Glutamatergic neuron (in vitro differentiated cells): ENCODE measurements around the gene FXYD5. TPM values are rescaled to one million over a fixed set of nuclear protein-coding genes. Genes with fewer than 3 reads are reported as not detected.
A peak's percentile ranks its signal among the peaks of the same experiment; 100 is the strongest.

Source experiments
- DNase-seq: peaks from one replicate; pipeline ENCODE4 v3.0.0; 2022
- H3K27ac Mint-ChIP-seq: one replicate; pipeline ENCODE4 v1.8.0; 2020; ENCODE audit warnings: mild to moderate bottlenecking, mixed read lengths, inconsistent platforms; ENCODE audit not compliant: unreplicated experiment
- H3K27me3 Mint-ChIP-seq: one replicate; pipeline ENCODE4 v1.8.0; 2020; ENCODE audit warnings: mild to moderate bottlenecking, moderate library complexity, mixed read lengths, inconsistent platforms; ENCODE audit not compliant: unreplicated experiment
- H3K36me3 Mint-ChIP-seq: one replicate; pipeline ENCODE4 v1.8.0; 2020; ENCODE audit warnings: mild to moderate bottlenecking, mixed read lengths, inconsistent platforms; ENCODE audit not compliant: unreplicated experiment
- H3K4me1 Mint-ChIP-seq: one replicate; pipeline ENCODE4 v1.8.0; 2020; ENCODE audit warnings: mild to moderate bottlenecking, low read depth, mixed read lengths, inconsistent platforms; ENCODE audit not compliant: unreplicated experiment
- H3K4me3 Mint-ChIP-seq: one replicate; pipeline ENCODE4 v1.8.0; 2020; ENCODE audit warnings: mild to moderate bottlenecking, mixed read lengths, inconsistent platforms; ENCODE audit not compliant: unreplicated experiment
- H3K9me3 Mint-ChIP-seq: one replicate; pipeline ENCODE4 v1.8.0; 2020; ENCODE audit warnings: mild to moderate bottlenecking, moderate library complexity, mixed read lengths, inconsistent platforms; ENCODE audit not compliant: unreplicated experiment
- CTCF ChIP-seq: fragments of 200-600 bp; sonication (generic); IDR thresholded peaks from one replicate; pipeline ENCODE4 v1.5.0; 2021; ENCODE audit not compliant: partially characterized antibody, unreplicated experiment
- long read RNA-seq: library from polyadenylated mRNA; unstranded; transcript quantifications from one replicate; pipeline ENCODE4 v2.0.0, GENCODE V29; 2020; ENCODE audit not compliant: unreplicated experiment
- total RNA-seq: library from RNA; stranded (reverse); fragmentation: NEBNext Ultra II Directional; extraction: Animal tissue kit (Norgen Biotek cat#: 25700); gene quantifications from one replicate; pipeline ENCODE4 v1.2.1, GENCODE V29; 2021; ENCODE audit not compliant: unreplicated experiment

FXYD5 gene
- 5.3 TPM for total RNA-seq
- long read RNA-seq, partial matches to known transcripts = 0 of 4 reads
- long read RNA-seq, other reads (novel, unspliced or antisense) = 1 of 4 reads

- peaks cover 19% of the 10 kb centered on the region for H3K27me3 Mint-ChIP-seq
- peak; percentile 12 for TF ChIP-seq CTCF
- H3K4me1 Mint-ChIP-seq = peaks cover 6% of the 10 kb centered on the region
- peak; percentile 55 for DNase-seq
- H3K4me3 Mint-ChIP-seq = peak within 1 kb of the TSS; percentile 83
- no peak within 1 kb of the TSS for H3K27ac Mint-ChIP-seq
- peaks cover 2% of the 10 kb centered on the region for H3K9me3 Mint-ChIP-seq
- H3K36me3 Mint-ChIP-seq = no peaks in the 10 kb centered on the region
Observed at GRCh38 chr19:35154525-35155406, at the start of gene FXYD5. FXYD5 (plus strand) TSS chr19:35154735; CDS start chr19:35155551, 816 bp downstream.

GRCh38 chr19:35105047-35105410, 49.5 kb upstream of the FXYD5 start:
- Mint-ChIP-seq H3K27ac (no peak overlapping the region), H3K27me3 (no peaks in the 10 kb centered on the region)

GRCh38 chr19:35105411-35106290, 48.9 kb upstream of the FXYD5 start:
- DNase-seq = no peak
- H3K36me3 Mint-ChIP-seq = no peaks in the 10 kb centered on the region
- H3K27ac Mint-ChIP-seq = no peak overlapping the region
- H3K4me3 Mint-ChIP-seq = no peak overlapping the region
- H3K9me3 Mint-ChIP-seq = peaks cover 3% of the 10 kb centered on the region
- no peaks in the 10 kb centered on the region for H3K27me3 Mint-ChIP-seq
- peaks cover under 1% of the 10 kb centered on the region for H3K4me1 Mint-ChIP-seq
- TF ChIP-seq CTCF = no peak

More at GRCh38 chr19:35105047-35105410, 49.5 kb upstream of the FXYD5 start:
- no peak for DNase-seq
- no peak for TF ChIP-seq CTCF
- Mint-ChIP-seq H3K9me3 (peaks cover 3% of the 10 kb centered on the region), H3K4me1 (no peaks in the 10 kb centered on the region), H3K36me3 (no peaks in the 10 kb centered on the region), H3K4me3 (no peak overlapping the region)

GRCh38 chr19:35106291-35106583, 48.3 kb upstream of the FXYD5 start:
- no peak for TF ChIP-seq CTCF
- Mint-ChIP-seq H3K27ac (no peak overlapping the region), H3K27me3 (no peaks in the 10 kb centered on the region), H3K4me1 (peaks cover 4% of the 10 kb centered on the region), H3K9me3 (peaks cover 3% of the 10 kb centered on the region), H3K36me3 (no peaks in the 10 kb centered on the region), H3K4me3 (no peak overlapping the region)
- DNase-seq = no peak
